AG10803 (cell line): ENCODE data around the gene FNDC3B.

Experiments
- DNase-seq: peaks from one replicate; pipeline ENCODE4 v3.0.0; 2010; ENCODE audit warnings: low read depth
- H3K4me3 ChIP-seq: 2 replicates; pipeline ENCODE4 v1.5.1; 2011; ENCODE audit warnings: mild to moderate bottlenecking, low read length, control low read depth
- CTCF ChIP-seq: conservative IDR thresholded peaks from 2 replicates; pipeline ENCODE4 v1.5.1; 2011; ENCODE audit warnings: mild to moderate bottlenecking, low read length, control low read depth, inconsistent platforms

Gene FNDC3B

GRCh38 chr3:172375206-172375850, 335.9 kb downstream of the FNDC3B start:
- no peak for DNase-seq
- TF ChIP-seq CTCF = no peak
- H3K4me3 ChIP-seq = no peak overlapping the region

GRCh38 chr3:172376402-172376801, 337.0 kb downstream of the FNDC3B start:
- no peak for DNase-seq
- H3K4me3 ChIP-seq = no peak overlapping the region
- no peak for TF ChIP-seq CTCF

- DNase-seq = no peak
- no peak for TF ChIP-seq CTCF
- H3K4me3 ChIP-seq = no peak overlapping the region
Measured at GRCh38 chr3:172376881-172377280, 337.5 kb downstream of the FNDC3B start.

- no peak for TF ChIP-seq CTCF
- DNase-seq = no peak
- no peak overlapping the region for H3K4me3 ChIP-seq
Measured at GRCh38 chr3:172378439-172378838, 339.1 kb downstream of the FNDC3B start.

GRCh38 chr3:172379372-172379771, 340.0 kb downstream of the FNDC3B start:
- DNase-seq = no peak
- no peak for TF ChIP-seq CTCF
- H3K4me3 ChIP-seq = no peak overlapping the region

GRCh38 chr3:172380632-172381031, 341.3 kb downstream of the FNDC3B start:
- no peak overlapping the region for H3K4me3 ChIP-seq
- DNase-seq = no peak
- TF ChIP-seq CTCF = no peak

- no peak for DNase-seq
- no peak for TF ChIP-seq CTCF
Measured at GRCh38 chr3:172383306-172383796, 344.0 kb downstream of the FNDC3B start.

More at GRCh38 chr3:172383306-172383796, 344.0 kb downstream of the FNDC3B start:
- H3K4me3 ChIP-seq = no peak overlapping the region
